ENCODE measurements around the gene ZNF436. TPM values are rescaled to one million over a fixed set of nuclear protein-coding genes. Genes with fewer than 3 reads are reported as not detected.
A peak's percentile ranks its signal among the peaks of the same experiment; 100 is the strongest.

ZNF436 gene
- polyA plus RNA-seq, 5 donors: 24.8 to 41.7 (median 34.9) TPM

DNA sequence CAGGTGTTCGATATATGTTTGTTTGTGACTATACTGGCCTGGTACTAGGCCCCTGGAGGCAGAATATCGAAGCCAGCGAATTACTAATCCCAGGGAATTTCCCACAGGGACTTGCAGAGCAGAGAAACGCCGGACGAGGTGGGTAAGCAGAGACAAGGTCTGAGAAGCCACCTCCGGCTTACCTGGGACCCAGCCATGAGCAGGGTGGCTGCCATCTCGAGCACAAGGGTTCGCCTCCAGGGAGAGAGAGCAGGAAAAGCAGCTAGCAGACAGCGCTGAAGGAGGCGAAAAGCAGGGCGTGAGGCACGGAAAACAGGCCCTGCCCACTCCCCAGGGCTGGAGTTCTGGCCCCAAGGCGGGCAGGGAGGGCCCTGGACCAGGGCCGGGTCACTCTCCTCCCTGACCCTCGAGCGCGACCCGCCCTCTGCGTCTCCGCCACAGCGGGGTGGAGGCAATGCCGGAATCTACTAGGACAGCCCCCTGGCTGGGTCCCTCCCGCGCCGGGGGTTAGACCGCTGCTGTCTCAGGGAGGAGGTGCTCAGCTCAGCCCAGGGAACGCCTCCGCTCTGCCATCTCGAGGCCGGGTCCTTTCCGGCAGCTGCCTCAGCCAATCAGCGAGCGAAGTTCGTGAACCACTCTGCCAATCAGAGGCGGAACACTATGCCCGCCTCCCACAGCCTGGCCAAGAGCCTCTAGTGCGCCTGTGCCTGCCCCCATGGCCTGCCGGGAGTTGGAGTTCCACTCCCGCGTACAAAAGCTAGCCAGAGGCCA, 1.7 kb downstream of the ZNF436 start:
- DNase-seq: peak; percentile 99

DNA sequence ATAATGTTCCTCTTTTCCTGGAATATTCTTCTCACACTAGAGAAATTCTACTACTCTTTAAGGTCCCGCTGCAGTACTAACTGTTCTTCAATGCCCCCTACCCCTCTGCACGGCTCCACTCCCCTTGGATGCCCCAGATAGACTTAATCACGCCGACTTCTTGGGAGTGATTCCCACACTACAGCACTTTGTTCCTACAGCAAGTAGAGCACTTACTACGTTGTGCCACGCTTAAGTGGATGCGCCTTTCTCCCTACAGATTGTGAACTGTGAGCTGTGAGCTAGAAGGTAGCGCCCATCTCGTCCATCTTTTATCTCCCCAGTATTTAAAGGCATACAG, 2.2 kb downstream of the ZNF436 start:
- no peak for DNase-seq

DNA sequence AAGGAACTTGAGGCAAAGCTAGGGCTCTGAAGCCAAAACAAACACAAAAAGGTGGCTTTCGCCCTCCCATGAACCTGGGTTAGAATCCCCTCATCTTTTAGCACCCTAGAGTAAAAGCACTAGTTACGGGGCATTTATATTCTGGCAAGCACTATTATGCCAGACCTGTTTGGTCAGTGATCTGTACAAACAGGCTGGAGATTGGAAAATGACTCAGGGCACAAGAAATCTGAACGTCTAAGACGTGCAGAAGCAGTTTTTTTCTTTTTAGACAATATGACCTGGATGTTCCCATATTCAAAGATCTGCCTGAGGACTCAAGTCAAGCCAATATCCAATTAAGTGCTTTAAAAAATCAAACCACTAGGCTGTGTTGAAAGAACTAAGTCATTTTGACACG, 3.0 kb downstream of the ZNF436 start:
- no peak for DNase-seq

DNA sequence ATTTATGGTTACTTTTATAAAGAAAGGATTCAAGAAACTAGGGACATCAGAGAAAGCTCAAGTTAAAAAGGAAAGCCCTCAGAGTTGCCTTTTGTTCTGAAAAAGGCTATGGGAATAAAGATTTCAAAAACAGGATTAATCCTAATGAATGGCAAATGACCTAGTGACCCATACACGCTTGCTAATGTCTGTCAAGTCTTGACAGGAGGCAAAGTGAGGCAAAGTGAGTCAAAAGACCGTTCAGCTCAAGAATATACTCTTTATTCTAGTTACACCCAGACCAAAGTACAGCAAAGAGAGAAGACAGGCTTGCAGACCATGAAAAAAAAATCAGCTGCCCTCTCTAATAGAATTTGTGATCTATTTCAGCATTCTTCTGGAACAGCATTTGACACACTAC, 3.5 kb downstream of the ZNF436 start:
- no peak for DNase-seq

DNA sequence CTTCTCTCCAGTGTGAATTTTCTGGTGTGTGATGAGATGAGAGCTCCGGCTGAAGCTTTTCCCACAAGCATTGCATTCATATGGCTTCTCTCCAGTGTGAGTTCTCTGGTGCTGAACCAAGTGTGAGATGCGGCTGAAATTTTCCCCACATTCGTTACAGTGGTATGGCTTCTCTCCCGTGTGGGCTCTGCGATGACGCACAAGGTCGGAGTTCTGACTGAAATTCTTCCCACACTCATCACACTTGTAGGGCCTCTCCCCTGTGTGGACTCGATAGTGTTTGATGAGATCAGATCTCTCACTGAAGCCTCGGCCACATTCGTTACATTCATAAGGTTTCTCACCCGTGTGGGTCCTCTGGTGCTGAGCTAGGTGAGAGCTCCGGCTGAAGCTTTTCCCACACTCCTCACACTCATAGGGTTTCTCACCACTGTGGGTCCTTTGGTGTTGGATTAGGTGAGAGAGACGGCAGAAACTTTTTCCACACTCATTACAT, 7.4 kb downstream of the ZNF436 start:
- DNase-seq: no peak

DNA sequence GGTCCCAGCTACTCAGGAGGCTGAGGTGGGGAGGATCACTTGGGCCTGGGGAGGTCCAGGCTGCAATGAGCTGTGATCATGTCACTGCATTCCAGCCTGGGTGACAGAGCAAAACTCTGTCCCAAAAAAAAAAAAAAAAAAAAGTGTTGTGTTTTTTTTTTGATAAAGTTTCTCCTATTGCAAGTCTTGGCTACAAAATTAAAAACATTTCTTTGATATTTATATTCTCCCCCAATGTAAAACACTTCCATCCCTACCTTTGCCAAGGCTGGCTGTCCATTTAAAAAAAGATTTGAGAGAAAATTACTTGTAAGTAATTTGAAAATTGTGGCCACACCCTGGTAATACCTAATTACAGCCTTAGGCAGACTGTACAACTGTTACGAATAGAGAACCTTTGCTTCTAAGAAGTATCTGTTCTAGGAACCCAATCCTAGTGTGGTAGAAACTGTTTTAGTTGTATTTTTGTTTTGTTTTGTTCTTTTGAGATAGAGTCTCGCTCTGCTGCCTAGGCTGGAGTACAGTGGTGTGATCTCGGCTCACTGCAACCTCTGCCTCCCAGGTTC, 11.2 kb downstream of the ZNF436 start:
- no peak for DNase-seq

DNA sequence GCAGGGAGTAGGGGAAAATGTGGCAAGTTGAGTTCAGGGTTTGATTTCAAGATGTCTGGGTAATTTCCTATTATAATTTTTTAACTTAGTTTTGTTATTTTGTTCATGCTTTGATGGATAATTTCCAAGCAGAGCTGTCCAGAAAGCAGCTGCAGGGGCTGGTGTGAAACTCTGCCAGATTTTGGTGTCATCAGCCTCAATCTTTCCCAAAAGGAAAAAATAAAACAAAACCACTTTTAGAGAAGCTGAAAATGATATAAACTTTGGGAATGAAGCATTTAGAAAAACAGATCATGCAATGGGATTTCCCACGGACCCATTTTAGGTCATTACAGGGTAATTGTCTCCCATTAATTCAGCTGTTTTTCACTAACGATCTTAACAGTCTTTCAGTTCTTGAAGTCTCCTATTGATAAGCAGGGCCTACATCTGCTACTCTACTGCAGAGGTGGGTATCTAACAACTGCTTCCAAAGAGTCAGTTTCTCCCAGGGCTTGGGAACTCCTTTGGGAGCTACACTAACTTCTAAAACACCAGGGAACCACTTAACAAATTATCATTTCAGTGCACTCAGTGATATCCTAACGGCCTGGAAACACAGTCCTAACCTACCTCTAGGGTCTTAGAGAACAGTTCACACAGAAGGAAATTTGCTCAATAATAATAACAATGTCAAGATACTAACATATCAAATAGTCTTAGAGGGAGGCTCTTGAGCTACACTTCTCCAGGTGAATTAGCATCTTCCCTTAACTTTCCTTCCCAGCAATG, 12.3 kb downstream of the ZNF436 start:
- no peak for DNase-seq

DNA sequence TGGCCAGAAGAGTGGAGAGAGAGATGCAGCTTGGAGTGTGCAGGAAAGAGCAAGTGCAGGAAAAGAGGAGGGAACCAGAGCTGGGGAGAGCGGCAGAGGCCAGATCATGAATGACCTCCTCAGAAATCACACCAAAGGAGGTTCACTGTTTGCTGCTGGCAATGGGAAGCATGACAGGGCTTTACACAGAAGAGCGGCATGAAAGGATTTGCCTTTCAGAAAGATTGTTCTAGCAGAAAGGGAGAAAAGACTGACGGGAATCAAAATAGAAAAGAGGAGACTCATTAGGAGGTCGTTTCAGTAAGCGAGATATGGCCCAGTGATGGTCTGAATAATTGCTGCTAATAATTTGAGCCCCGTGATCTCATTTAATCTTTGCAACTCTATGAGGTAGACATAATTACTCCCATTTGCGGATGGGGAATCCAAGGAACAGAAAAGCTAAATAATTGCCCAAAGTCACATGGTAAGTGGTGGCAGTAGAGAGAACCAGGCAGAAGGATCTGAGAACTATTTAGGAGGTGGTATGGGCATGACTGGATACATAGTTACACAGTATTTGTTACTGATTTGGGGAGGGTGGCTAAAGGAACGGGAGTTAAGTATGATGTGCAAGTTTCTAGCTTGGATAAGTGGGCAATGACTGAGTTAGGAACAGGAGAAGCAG, 13.0 kb downstream of the ZNF436 start:
- DNase-seq: no peak

DNA sequence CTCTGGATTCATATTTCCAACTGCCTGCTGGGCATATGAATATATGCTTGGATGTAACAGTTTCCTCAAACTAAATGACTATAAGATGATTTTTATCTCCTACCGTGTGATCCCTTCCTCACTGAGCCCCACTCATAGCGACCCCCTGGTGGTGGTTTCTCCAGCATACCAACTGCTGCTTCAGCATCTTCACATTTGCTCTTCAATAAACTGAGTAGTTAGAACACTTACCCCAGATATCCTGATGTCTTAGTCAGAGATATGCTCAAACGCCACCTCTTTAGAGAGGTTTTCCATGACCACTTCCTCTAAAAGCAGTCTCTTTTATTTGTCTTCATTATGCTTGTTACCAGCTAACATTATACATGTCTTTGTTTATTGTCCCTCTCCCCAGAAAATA, 15.4 kb downstream of the ZNF436 start:
- no peak for DNase-seq

DNA sequence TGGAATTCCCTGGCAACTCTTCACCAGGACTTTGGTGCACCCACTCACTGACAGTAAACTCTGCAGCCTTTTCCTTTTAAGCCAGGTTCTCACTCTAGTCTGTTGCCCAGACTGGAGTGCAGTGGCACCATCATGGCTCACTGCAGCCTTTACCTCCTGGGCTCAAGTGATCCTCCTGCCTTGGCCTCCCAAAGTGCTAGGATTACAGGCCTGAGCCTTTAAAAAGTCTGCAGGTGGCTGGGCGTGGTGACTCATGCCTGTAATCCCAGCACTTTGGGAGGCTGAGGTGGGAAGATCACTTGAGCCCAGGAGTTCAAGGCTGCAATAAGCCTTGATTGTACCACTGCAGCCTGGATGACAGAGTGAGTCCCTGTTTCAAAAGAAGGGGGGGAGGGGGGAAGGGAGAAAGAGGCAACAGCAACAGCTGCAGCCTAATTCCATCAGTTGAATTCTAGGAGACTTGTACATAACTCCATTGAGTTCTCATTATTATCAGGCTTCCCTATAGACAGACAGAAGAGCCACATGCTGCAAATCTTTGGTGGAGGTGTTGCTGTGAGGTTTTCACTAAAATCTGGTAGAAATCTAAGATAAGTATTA, 17.4 kb downstream of the ZNF436 start:
- DNase-seq: no peak

DNA sequence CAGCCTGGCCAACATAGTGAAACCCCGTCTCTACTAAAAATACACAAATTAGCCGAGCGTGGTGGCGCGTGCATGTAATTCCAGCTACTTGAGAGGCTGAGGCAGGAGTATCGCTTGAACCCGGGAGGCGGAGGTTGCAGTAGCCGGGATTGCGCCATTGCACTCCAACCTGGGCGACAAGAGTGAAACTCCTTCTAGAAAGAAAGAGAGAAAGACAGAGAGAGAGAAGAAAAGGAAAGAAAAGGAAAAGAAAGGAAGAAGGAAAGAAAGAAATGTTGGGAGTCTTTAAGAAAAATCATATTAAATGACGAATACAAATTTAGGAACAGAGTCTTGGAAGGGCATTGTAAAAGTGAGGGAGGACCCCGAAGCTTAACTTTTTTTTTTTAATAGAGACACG, 23.7 kb downstream of the ZNF436 start:
- no peak for DNase-seq

DNA sequence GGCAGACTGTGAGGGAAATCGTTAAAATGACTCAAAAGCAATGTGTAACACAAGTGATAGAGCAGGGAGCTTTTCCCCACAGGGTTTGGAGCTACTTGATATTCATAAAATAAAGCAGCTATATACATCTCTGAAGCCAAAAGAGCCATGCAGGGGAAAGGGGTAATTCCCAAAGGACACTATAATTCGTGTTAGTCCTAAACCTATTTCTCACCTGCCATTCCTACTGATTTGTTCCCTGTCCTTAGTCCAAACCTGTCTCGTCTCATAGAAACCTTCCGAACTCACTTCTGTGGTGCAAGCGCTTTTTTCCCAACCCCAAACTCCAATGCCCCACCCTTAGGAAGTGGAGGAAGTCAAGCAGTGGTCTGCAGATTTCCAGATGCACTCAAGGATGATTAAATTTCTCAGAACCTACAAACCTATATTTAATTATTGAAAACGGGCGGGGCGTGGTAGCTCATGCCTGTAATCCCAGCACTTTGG, 24.6 kb downstream of the ZNF436 start:
- DNase-seq: no peak

DNA sequence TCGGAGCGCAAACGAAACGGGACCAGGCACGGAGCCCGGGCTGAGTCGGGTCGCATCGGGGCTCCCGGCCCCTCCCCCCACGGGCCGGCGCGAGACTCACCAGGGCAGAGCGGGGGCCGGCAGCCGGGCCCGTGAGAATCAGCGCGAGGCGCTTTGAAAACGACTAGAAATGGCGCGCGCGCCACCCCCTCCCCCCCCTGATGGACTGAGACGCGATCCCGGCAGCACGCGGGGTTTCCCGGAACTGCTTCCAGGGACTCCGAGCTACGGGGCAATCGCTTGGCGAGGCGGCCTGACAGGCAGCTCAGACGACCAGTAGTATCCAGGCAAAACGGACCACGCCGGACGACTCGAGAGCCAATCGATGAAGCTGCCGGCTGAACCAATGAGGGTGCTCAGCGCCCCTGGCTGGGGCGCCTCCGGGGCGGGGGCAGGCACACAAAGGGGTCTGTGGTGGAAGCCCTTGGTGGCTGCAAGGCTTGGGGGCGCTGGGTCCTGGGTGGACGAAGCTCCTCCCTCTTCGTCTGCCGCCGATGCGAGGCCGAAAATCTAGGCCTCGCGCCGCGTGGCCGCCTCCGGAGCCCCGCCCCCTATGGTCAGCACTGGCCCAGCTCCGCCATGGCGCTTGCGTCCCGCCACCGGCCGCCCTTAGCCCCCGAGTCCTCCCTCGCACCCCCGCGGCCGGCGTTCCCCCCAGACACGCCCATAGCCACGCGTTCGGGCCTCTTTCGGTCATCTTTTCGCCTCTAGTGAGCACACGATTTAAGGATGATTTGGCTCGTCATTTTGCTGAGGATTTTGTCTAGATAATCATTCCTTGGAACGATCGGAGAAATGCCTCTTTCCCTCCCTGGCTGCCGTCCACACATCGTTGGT, 25.3 kb downstream of the ZNF436 start, which contains the start of gene HNRNPR:
Gene HNRNPR, minus strand, starts transcription at position 174 of the 876 bp plus-strand sequence. CDS start 3,276 bp downstream, outside the sequence.
- DNase-seq: peak; percentile 100

DNA sequence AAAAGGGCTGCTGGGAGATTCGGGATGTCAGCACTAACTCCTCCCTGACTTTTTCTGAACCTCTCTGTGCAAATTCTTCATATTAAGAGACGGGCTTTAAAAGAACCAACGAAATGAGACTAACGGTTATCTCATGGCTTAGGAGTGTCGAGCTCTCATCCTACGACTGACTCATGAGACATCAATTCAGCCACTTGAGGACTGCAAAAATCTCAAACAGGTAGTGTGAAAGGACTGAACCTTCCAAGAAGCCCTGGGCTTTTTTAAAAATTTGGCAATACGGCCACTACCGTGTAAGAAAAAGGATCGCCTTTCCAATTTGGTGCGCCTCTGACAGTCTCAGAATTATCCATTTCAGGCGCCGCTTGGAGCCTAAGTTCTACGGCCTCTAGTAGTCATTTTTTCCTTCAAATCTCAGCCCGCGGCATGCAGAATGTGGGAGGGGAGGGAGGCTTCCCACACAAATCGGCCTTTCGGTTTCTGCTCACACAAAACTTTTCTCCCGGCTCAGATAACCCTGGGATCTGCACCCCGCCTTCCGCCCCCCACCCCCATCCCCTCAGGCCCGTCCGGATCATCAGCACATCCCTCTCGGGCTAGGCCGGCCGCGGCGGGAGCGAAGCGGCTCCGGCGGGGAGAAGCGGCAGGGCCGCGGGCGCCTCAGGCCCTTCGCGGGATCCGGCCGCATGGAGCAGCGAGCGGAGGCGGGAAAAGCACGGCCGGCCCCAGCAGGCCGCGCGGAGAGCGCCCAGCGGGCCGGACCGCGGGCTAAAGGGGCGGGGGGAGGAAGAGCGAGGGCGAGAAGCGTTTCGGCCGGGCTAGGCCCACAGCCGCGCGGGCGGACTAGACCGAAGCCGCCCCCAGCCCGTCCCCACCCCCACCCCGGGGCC, 26.2 kb downstream of the ZNF436 start:
- DNase-seq: no peak

DNA sequence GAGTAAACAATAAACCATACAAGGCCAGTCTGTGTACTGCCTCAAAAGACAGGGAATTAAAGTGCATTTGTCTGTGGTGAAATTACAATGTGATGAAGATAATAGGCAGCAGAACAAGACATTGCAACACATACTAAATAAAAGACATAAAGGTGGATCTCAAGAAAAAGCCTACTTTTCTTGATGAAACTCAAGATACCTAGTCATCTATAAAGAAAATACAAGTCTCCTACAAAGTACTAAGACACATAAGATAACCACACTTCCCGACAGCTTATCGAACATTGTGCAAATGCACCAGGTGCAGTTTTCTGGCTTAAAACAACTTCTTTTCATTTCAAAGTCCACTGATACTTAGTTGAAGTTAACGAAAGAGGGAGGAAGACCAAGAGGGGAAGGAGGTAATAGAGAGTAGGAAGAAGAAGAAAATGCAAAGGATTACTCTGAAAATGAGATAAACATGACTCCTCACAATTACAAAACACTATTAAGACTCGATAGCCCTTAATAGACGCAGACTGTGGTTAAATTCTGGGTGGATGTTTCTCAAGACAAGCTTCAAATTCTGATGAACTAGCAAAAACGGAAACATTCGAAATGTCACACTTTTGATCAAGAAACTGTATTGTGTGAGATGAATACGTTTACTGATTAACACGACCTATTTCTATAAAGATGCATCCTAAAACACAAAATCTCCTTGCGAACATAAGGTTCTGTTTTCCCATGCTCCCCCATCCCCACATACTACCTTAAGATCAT, 27.5 kb downstream of the ZNF436 start:
- no peak for DNase-seq

DNA sequence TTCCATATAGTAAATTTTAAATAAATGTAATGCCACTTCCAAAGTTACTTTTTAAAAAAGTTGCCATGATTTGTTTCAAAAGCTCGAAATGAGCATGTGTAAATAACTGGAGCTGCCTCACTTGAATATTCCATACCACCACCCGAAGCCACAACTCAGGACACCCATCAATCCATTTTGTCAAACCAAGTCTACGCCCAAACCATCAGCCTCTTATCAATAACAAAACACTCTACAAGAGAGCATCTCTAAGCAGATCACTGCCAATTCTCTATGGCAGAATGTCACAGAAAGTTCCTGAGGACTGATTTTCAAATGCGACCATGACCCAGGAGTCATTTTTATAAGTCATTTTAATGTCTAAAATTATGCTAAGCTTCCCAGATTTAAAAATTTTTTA, 30.0 kb downstream of the ZNF436 start:
- DNase-seq: no peak

DNA sequence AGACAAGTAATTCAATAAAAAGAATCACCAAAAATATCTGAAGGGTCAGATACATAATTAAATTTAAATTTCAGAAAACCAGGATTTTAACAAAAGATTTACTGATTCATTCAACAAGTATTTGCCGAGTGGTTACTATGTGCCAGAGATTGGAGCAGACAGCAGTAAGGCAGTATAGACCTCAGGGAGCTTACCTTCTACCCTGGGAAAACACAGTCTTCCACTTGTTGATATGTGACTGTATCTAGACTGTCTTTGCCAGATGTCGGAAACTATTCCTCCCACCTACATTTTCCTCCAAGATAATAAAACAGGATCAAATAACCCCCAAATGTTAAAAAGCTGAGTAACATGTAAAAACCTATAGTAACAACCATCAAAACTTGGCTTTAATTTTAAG, 31.8 kb downstream of the ZNF436 start:
- DNase-seq: no peak

DNA sequence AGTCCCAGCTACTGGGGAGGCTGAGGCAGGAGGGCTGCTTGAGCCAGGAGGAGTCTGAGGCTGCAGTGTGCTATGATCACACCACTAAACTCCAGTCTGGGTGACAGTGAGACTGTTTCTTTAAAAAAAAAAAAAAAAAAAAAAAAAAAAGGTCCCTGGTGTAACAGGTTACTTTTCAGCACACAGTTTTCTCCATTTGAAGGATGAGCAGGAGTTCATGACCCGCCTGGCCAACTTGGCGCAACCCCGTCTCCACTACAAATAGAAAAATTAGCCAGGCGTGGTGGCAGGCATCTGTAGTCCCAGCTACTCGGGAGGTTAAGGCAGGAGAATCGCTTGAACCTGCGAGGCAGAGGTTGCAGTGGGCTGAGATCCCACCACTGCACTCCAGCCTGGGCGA, 37.9 kb downstream of the ZNF436 start:
- no peak for DNase-seq

DNA sequence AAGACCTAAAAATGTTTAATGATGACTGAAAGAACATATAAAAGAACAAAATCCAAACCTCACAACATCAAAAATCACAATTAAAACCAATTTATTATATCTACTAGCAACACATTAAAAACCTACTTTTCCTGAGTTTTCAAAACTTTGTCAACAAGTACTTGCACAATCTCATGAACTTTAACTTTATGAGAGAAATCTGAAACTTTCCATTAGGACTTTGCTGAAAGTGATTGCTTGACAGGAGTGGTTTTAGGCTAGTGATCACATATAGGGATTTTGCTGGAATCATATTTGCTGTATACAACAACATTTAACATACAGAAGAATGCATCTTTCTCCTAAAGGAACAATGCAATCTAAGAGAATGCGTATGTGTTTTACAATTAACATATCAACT, 38.8 kb downstream of the ZNF436 start:
- DNase-seq: no peak
